ENCODE results near the gene TIRAP.
A peak's percentile ranks its signal among the peaks of the same experiment; 100 is the strongest.

The TIRAP gene

GRCh38 chr11:126268361-126268707 is 14.6 kb upstream of the TIRAP start:
- Histone ChIP-seq H3K4me3 (ENCODE audit: low read length) (peak overlapping the region; percentile 100), H3F3A (ENCODE audit: insufficient read depth, low read length) (peaks cover 4% of the 10 kb centered on the region; the same call in 1 of the 2 replicates), H3K4me1 (ENCODE audit: low read length) (peaks cover 12% of the 10 kb centered on the region), H3K27ac (ENCODE audit: low read length) (peak overlapping the region; percentile 65; the same call in 1 of the 2 replicates), H3K4me2 (ENCODE audit: low read depth, low read length) (peak overlapping the region; percentile 93), H2AFZ (ENCODE audit: low read length) (peak overlapping the region; percentile 42; the same call in 1 of the 2 replicates), H4K20me1 (ENCODE audit: insufficient read depth, low read length) (no peaks in the 10 kb centered on the region), H3K9me2 (replicated peaks; ENCODE audit: insufficient read depth, low read length) (no peaks in the 10 kb centered on the region), H3K27me3 (replicated peaks; ENCODE audit: insufficient read depth, low read length) (no peaks in the 10 kb centered on the region), H3K79me2 (ENCODE audit: low read length) (peaks cover 67% of the 10 kb centered on the region), H3K36me3 (replicated peaks; ENCODE audit: insufficient read depth, low read length) (peaks cover 29% of the 10 kb centered on the region; the same call in 1 of the 2 replicates), H3K9ac (ENCODE audit: low read length) (peak overlapping the region; percentile 95), H3K9me3 (replicated peaks; ENCODE audit: insufficient read depth, low read length) (no peaks in the 10 kb centered on the region)
- DNase-seq, result peak; percentile 9
- no peak for TF ChIP-seq EZH2 (optimal IDR thresholded peaks at IDR 0.05; ENCODE audit: low read depth, low read length)
- TF ChIP-seq, protein P1, sequence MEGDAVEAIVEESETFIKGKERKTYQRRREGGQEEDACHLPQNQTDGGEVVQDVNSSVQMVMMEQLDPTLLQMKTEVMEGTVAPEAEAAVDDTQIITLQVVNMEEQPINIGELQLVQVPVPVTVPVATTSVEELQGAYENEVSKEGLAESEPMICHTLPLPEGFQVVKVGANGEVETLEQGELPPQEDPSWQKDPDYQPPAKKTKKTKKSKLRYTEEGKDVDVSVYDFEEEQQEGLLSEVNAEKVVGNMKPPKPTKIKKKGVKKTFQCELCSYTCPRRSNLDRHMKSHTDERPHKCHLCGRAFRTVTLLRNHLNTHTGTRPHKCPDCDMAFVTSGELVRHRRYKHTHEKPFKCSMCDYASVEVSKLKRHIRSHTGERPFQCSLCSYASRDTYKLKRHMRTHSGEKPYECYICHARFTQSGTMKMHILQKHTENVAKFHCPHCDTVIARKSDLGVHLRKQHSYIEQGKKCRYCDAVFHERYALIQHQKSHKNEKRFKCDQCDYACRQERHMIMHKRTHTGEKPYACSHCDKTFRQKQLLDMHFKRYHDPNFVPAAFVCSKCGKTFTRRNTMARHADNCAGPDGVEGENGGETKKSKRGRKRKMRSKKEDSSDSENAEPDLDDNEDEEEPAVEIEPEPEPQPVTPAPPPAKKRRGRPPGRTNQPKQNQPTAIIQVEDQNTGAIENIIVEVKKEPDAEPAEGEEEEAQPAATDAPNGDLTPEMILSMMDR (IDR thresholded peaks at IDR 0.05; ENCODE audit: low read length), result no peak
- no peak for TF ChIP-seq EZH2phosphoT487 (IDR thresholded peaks at IDR 0.05; ENCODE audit: low read length)

DNA sequence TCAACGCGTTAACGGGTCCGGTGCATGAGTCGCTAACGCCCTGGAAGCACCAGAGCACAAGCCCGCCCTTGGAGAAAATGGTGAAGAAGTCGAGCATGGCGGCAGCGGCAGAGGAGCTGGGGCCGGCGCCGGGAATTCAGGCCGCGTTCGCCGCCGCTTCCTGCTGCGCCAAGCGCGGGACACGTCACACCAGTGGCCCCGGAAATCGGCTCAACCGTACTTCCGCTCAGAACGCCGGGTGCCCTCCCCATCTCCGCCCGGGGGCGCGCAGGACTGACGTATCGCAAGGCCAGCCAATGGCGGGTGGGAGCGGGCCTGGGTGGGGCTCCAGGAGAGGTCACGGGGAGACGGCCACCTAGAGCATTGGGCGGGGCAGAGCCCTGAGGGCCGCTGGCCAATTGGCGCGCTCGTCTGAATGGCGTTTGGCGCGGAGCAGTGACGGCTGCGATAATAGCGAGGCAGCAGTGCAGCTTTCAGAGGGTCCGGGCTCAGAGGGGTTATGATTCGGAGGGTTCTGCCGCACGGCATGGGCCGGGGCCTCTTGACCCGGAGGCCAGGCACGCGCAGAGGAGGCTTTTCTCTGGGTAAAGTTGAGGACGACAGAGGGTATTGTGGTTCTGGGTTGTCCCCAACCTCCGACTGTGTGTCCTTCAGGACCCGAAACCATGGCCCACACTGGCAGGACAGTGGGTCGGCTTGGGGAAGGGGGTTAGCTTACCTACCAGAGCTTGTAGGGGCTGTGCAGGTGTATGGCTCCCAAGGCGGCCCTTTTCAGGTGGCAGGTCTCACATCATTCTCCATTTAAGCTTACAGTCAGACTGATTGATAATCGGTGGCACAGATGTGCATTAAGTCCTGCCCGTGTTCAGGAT is 13.9 kb upstream of the TIRAP start, which contains the start of the genes FOXRED1 and SRPRA:
TSS of gene FOXRED1 (plus strand) at position 447 of the 872 bp plus-strand sequence. CDS start at position 500, 53 bp downstream.
TSS of gene SRPRA (minus strand) at position 188 of the 872 bp plus-strand sequence. CDS start at position 97, 91 bp downstream.
- Histone ChIP-seq H3K79me2 (ENCODE audit: low read length) (peaks cover 64% of the 10 kb centered on the region), H3K4me3 (ENCODE audit: low read length) (peak within 1 kb of the TSS; percentile 100), H3F3A (ENCODE audit: insufficient read depth, low read length) (peaks cover 4% of the 10 kb centered on the region; the same call in 1 of the 2 replicates), H3K27ac (ENCODE audit: low read length) (peak within 1 kb of the TSS; percentile 65; the same call in 1 of the 2 replicates), H3K9ac (ENCODE audit: low read length) (peak within 1 kb of the TSS; percentile 95), H2AFZ (ENCODE audit: low read length) (peak within 1 kb of the TSS; percentile 79), H4K20me1 (ENCODE audit: insufficient read depth, low read length) (no peaks in the 10 kb centered on the region), H3K4me1 (ENCODE audit: low read length) (peaks cover 12% of the 10 kb centered on the region), H3K36me3 (replicated peaks; ENCODE audit: insufficient read depth, low read length) (peaks cover 23% of the 10 kb centered on the region; the same call in 1 of the 2 replicates), H3K9me3 (replicated peaks; ENCODE audit: insufficient read depth, low read length) (no peaks in the 10 kb centered on the region), H3K27me3 (replicated peaks; ENCODE audit: insufficient read depth, low read length) (no peaks in the 10 kb centered on the region), H3K4me2 (ENCODE audit: low read depth, low read length) (peak within 1 kb of the TSS; percentile 93), H3K9me2 (replicated peaks; ENCODE audit: insufficient read depth, low read length) (no peaks in the 10 kb centered on the region)
- TF ChIP-seq EZH2phosphoT487 (IDR thresholded peaks at IDR 0.05; ENCODE audit: low read length), result no peak
- no peak for TF ChIP-seq EZH2 (optimal IDR thresholded peaks at IDR 0.05; ENCODE audit: low read depth, low read length)
- TF ChIP-seq, protein P1 (IDR thresholded peaks at IDR 0.05; ENCODE audit: low read length), result no peak
- peak; percentile 100 for DNase-seq

DNA sequence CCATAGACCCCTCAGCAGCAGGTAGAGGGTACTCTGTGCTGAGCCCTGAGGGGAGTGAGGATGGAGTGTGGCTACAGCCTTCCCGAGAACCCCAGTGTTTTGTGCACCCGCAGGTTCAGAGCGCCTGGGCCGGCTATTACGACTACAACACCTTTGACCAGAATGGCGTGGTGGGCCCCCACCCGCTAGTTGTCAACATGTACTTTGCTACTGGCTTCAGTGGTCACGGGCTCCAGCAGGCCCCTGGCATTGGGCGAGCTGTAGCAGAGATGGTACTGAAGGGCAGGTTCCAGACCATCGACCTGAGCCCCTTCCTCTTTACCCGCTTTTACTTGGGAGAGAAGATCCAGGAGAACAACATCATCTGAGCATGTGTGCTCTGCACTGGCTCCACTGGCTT is 5.6 kb upstream of the TIRAP start:
- H3K9me2 ChIP-seq (replicated peaks; ENCODE audit: insufficient read depth, low read length), result no peaks in the 10 kb centered on the region
- no peaks in the 10 kb centered on the region for H3K27me3 ChIP-seq (replicated peaks; ENCODE audit: insufficient read depth, low read length)
- no peak overlapping the region for H3K4me2 ChIP-seq (ENCODE audit: low read depth, low read length)
- no peak overlapping the region for H3K9ac ChIP-seq (ENCODE audit: low read length)
- TF ChIP-seq EZH2 (optimal IDR thresholded peaks at IDR 0.05; ENCODE audit: low read depth, low read length), result no peak
- H3K9me3 ChIP-seq (replicated peaks; ENCODE audit: insufficient read depth, low read length), result no peaks in the 10 kb centered on the region
- no peak overlapping the region for H3K4me3 ChIP-seq (ENCODE audit: low read length)
- no peak overlapping the region for H2AFZ ChIP-seq (ENCODE audit: low read length)
- no peaks in the 10 kb centered on the region for H4K20me1 ChIP-seq (ENCODE audit: insufficient read depth, low read length)
- H3K36me3 ChIP-seq (replicated peaks; ENCODE audit: insufficient read depth, low read length), result no peaks in the 10 kb centered on the region
- no peak for DNase-seq
- no peaks in the 10 kb centered on the region for H3K79me2 ChIP-seq (ENCODE audit: low read length)
- no peak overlapping the region for H3K27ac ChIP-seq (ENCODE audit: low read length)
- 0 out of 2 replicates have a peak, but pooled peaks cover 3% of the 10 kb centered on the region for H3F3A ChIP-seq (ENCODE audit: insufficient read depth, low read length)
- no peaks in the 10 kb centered on the region for H3K4me1 ChIP-seq (ENCODE audit: low read length)

All from MM.1S (cell line).